HepG2 (cell line): ENCODE data around the gene ANKRD37. TPM values are rescaled to one million over a fixed set of nuclear protein-coding genes. Genes with fewer than 3 reads are reported as not detected.
A peak's percentile ranks its signal among the peaks of the same experiment; 100 is the strongest.

Source experiments
- BCLAF1 ChIP-seq: fragments of 450-650 bp; IDR thresholded peaks from 2 replicates; pipeline ENCODE4 v1.6.1; 2017; ENCODE audit warnings: mild to moderate bottlenecking
- CREM ChIP-seq, 2 experiments: sonication (generic) in 1 of 2; formaldehyde crosslinking in 1 of 2; IDR thresholded peaks; 2 replicates each; pipeline versions ENCODE4 v1.4.0 to v1.6.1; 2016 to 2020; ENCODE audit warnings: antibody characterized with exemption in 1 of 2, mild to moderate bottlenecking in 1 of 2, missing genetic modification reagents in 1 of 2
- DNMT1 ChIP-seq: sonication (generic); formaldehyde crosslinking; IDR thresholded peaks from 2 replicates; pipeline ENCODE4 v1.5.1; 2020; ENCODE audit warnings: mild to moderate bottlenecking, missing genetic modification reagents
- HBP1 ChIP-seq: IDR thresholded peaks from 2 replicates; pipeline ENCODE4 v1.6.1; 2016; ENCODE audit warnings: low read depth, control low read depth
- MBD4 ChIP-seq: IDR thresholded peaks from 2 replicates; pipeline ENCODE4 v1.6.1; 2012; ENCODE audit warnings: low read length, inconsistent platforms, borderline replicate concordance
- MYC ChIP-seq: sonication (generic); formaldehyde crosslinking; IDR thresholded peaks from 2 replicates; pipeline ENCODE4 v1.9.0; 2021; ENCODE audit warnings: missing genetic modification reagents, borderline replicate concordance
- NFKBIZ ChIP-seq: IDR thresholded peaks from 2 replicates; pipeline ENCODE4 v1.6.1; 2018; ENCODE audit warnings: missing genetic modification reagents, missing compliant biosample characterization
- PCBP2 ChIP-seq: fragments of 200-400 bp; formaldehyde crosslinking; optimal IDR thresholded peaks from 2 replicates; pipeline ENCODE3; 2018; ENCODE audit warnings: low read length, low read depth; ENCODE audit not compliant: poor library complexity, severe bottlenecking
- RFX1 ChIP-seq: fragments of 450-650 bp; IDR thresholded peaks from 2 replicates; pipeline ENCODE4 v1.6.1; 2017
- SOX6 ChIP-seq, 2 experiments: fragments of 450-650 bp in 1 of 2; sonication (generic) in 1 of 2; formaldehyde crosslinking in 1 of 2; IDR thresholded peaks; 2 replicates each; pipeline versions ENCODE4 v1.4.0 to v1.6.1; 2017 to 2020; ENCODE audit warnings: antibody characterized with exemption in 1 of 2, mild to moderate bottlenecking in 1 of 2, missing genetic modification reagents in 1 of 2
- SP140L ChIP-seq: sonication (generic); formaldehyde crosslinking; IDR thresholded peaks from 2 replicates; pipeline ENCODE4 v1.4.0; 2020; ENCODE audit warnings: missing genetic modification reagents, borderline replicate concordance
- U2AF2 ChIP-seq: fragments of 200-400 bp; formaldehyde crosslinking; IDR thresholded peaks from 2 replicates; pipeline ENCODE4 v1.6.1; 2017; ENCODE audit warnings: low read depth, mild to moderate bottlenecking, low read length
- ZBTB8A ChIP-seq: sonication (generic); formaldehyde crosslinking; IDR thresholded peaks from 2 replicates; pipeline ENCODE4 v1.4.0; 2020; ENCODE audit warnings: mild to moderate bottlenecking, low read depth, missing genetic modification reagents, borderline replicate concordance
- ZNF124 ChIP-seq: sonication (generic); formaldehyde crosslinking; IDR thresholded peaks from 2 replicates; pipeline ENCODE4 v1.4.0; 2020; ENCODE audit warnings: missing genetic modification reagents
- ZNF225 ChIP-seq: sonication (generic); formaldehyde crosslinking; IDR thresholded peaks from 2 replicates; pipeline ENCODE4 v1.4.0; 2020; ENCODE audit warnings: mild to moderate bottlenecking, missing genetic modification reagents
- ZNF24 ChIP-seq: fragments of 450-650 bp; IDR thresholded peaks from 2 replicates; pipeline ENCODE4 v1.6.1; 2017; ENCODE audit warnings: antibody characterized with exemption, mild to moderate bottlenecking
- ZNF280B ChIP-seq: sonication (generic); formaldehyde crosslinking; IDR thresholded peaks from 2 replicates; pipeline ENCODE4 v1.5.0; 2020; ENCODE audit warnings: missing genetic modification reagents, mild to moderate bottlenecking, borderline replicate concordance
- ZNF3 ChIP-seq: IDR thresholded peaks from 2 replicates; pipeline ENCODE4 v1.7.0; 2017; ENCODE audit warnings: inconsistent platforms
- ZNF513 ChIP-seq: sonication (generic); formaldehyde crosslinking; conservative IDR thresholded peaks from 2 replicates; pipeline ENCODE4 v1.5.0; 2020; ENCODE audit warnings: missing genetic modification reagents
- ZNF562 ChIP-seq: sonication (generic); formaldehyde crosslinking; IDR thresholded peaks from 2 replicates; pipeline ENCODE4 v1.8.0; 2022; ENCODE audit warnings: missing genetic modification reagents, borderline replicate concordance
- ZSCAN12 ChIP-seq: sonication (generic); formaldehyde crosslinking; IDR thresholded peaks from 2 replicates; pipeline ENCODE4 v1.9.0; 2021; ENCODE audit warnings: mild to moderate bottlenecking, missing genetic modification reagents
- ZSCAN31 ChIP-seq: sonication (generic); formaldehyde crosslinking; IDR thresholded peaks from 2 replicates; pipeline ENCODE4 v1.5.0; 2020; ENCODE audit warnings: low read depth, mild to moderate bottlenecking, missing genetic modification reagents
- polyA plus RNA-seq, 8 experiments: library from polyadenylated mRNA; depleted of rRNA in 3 of 8; stranded (reverse) in 7 of 8; unstranded in 1 of 8; fragments of >200 nt; fragmentation: Illumina TruSeq in 4 of 8; extraction: Trizol in 4 of 8; gene quantifications; 2 replicates each; pipeline versions ENCODE4 v1.2.1 to v1.2.3, GENCODE V29; 2011 to 2016; ENCODE audit warnings: low read depth in 4 of 8, missing spikeins in 1 of 8, mixed read lengths in 1 of 8; ENCODE audit not compliant: insufficient read depth in 1 of 8
- total RNA-seq, 5 experiments: library from RNA; depleted of rRNA; stranded (reverse); fragments of >200 nt; fragmentation: Illumina TruSeq; extraction: Trizol; gene quantifications; 2 replicates each; pipeline ENCODE4 v1.2.3, GENCODE V29; 2016; ENCODE audit warnings: low read depth in 1 of 5

Gene ANKRD37
- total and polyA plus RNA-seq, 2 of the 13 experiments (the other 11 are each of a cell fraction or from before 2014, with no cell fraction given), result 2.2 to 51.4 TPM

GRCh38 chr4:185395956-185396723, 501 bp upstream of the ANKRD37 start (continued):
- TF ChIP-seq ZNF280B (CRISPR knock-in tag) (peak; percentile 98), ZNF562 (CRISPR knock-in tag) (0 out of 2 replicates have a peak, but pooled peaks have one; percentile 55), HBP1 (CRISPR knock-in tag) (no peak; the same call in 1 of the 2 replicates), ZSCAN12 (CRISPR knock-in tag) (peak; percentile 99), CREM (IDR thresholded peaks at IDR 0.05) (peak; percentile 1; the same call in 1 of the 2 replicates), CREM (CRISPR knock-in tag; IDR thresholded peaks at IDR 0.05) (no peak), SP140L (peak; percentile 77; the same call in 1 of the 2 replicates), SOX6 (IDR thresholded peaks at IDR 0.05) (no peak), SOX6 (CRISPR knock-in tag; IDR thresholded peaks at IDR 0.05) (no peak; the same call in 1 of the 2 replicates), BCLAF1 (no peak), ZNF3 (CRISPR knock-in tag) (no peak), ZSCAN31 (peak; percentile 94), ZNF225 (no peak), RFX1 (peak; percentile 12; the same call in 1 of the 2 replicates), ZNF124 (peak; percentile 82; the same call in 1 of the 2 replicates), ZBTB8A (CRISPR knock-in tag) (peak; percentile 41; the same call in 1 of the 2 replicates), NFKBIZ (no peak; the same call in 1 of the 2 replicates), ZNF24 (no peak), PCBP2 (no peak), DNMT1 (peak; percentile 61; the same call in 1 of the 2 replicates), U2AF2 (no peak), MBD4 (no peak), ZNF513 (CRISPR knock-in tag) (0 out of 2 replicates have a peak, but pooled peaks have one; percentile 54), MYC (CRISPR knock-in tag) (peak; percentile 86)
